ENCODE measurements around the gene CSDE1. TPM values are rescaled to one million over a fixed set of nuclear protein-coding genes. Genes with fewer than 3 reads are reported as not detected.
A peak's percentile ranks its signal among the peaks of the same experiment; 100 is the strongest.
"Not testable (repeated sequence)": the region's sequence is repeated elsewhere in the genome, so short reads cannot be mapped to it uniquely, and the experiment has no call there.

Gene CSDE1
- total RNA-seq = 290 TPM

DNA sequence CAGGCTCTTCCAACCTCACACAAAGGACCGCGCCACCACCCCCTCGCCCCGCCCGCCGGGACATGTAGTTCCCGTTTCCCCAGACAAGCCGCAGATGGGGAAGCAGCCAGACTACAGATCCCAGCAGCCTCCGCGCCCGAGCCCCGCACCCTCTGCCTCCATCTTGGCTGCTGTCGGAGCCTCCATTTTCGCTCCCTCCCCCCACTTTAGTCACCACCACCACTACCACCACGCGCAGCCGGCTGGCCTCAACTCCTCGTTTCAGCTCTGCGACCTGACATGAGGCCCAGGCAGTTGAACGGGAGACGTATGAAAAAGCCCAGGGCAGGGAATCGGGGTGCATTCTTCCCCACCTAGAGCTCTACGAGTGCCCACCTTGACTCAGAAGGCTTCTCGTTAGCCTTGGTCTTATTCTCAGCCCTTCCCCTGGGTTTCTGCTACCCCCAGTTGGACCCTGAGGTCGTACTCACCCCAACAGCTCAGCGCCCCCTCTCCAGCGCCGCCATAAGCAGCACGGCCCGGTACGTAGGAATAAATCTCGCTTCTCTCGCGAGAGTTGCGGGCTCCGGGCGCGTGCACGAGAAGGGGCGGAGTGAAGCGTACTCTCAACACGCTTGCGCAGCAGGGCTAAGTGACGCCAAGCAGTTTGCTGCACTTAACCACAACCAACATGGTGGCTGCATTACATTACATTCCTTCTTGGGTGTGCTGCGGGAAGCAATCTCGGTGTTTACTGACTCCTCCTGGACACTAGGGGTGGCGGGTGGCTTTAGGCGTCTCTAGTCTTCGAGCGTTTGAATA is at the start of gene CSDE1:
Gene CSDE1, minus strand, starts transcription at position 530 of the 801 bp plus-strand sequence. CDS start 18,094 bp downstream, outside the sequence.
- H3K27me3 ChIP-seq = no peaks in the 10 kb centered on the region
- peak within 1 kb of the TSS; percentile 81 to 89 for H3K4me3 ChIP-seq
- peak in 2 of 3 experiments; percentile 20 to 27 for TF ChIP-seq CTCF (IDR thresholded peaks at IDR 0.05)
- H3K27ac ChIP-seq = peak within 1 kb of the TSS; percentile 99
- no peaks in the 10 kb centered on the region for H3K9me3 ChIP-seq
- H3K36me3 ChIP-seq = no peaks in the 10 kb centered on the region
- intact Hi-C loops (cut with DNase I) = loop anchor here (1.0 to 10.0 kb wide), 8 partner anchors 23 to 773 kb away; partner anchors contain the start of genes BCAS2, DENND2C, NRAS and SIKE1
- H3K4me1 ChIP-seq = peaks cover 0 to 29% of the 10 kb centered on the region in 2 donors
- DNase-seq (ENCODE audit: low spot score in 2 of 2) = peak; percentile 90 to 98

DNA sequence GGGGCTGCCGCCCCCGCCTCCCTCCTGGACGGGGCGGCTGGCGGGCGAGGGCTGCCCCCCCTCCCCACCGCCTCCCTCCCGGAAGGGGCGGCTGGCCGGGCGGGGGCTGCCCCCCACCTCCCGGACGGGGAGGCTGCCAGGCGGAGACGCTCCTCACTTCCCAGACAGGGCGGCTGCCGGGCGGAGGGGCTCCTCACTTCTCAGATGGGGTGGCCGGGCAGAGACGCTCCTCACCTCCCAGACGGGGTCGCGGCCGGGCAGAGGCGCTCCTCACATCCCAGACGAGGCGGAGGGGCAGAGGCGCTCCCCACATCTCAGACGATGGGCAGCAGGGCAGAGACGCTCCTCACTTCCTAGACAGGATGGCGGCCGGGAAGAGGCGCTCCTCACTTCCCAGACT is 46.7 kb upstream of the CSDE1 start:
- H3K36me3 ChIP-seq; H3K27me3 ChIP-seq; H3K27ac ChIP-seq; intact Hi-C loops (cut with DNase I); DNase-seq (ENCODE audit: low spot score in 2 of 2); H3K9me3 ChIP-seq; H3K4me1 ChIP-seq; H3K4me3 ChIP-seq: not testable (repeated sequence)

- no peak overlapping the region for H3K4me3 ChIP-seq
- intact Hi-C loops (cut with DNase I) = no loop called here
- H3K9me3 ChIP-seq = no peaks in the 10 kb centered on the region
- no peaks in the 10 kb centered on the region for H3K36me3 ChIP-seq
- TF ChIP-seq CTCF (IDR thresholded peaks at IDR 0.05) = no peak
- H3K27ac ChIP-seq = no peak overlapping the region
- no peaks in the 10 kb centered on the region for H3K27me3 ChIP-seq
- no peak for DNase-seq (ENCODE audit: low spot score in 2 of 2)
- H3K4me1 ChIP-seq = no peaks in the 10 kb centered on the region
Measured at GRCh38 chr1:114803001-114803400, 45.2 kb upstream of the CSDE1 start.

GRCh38 chr1:114794038-114794437 is 36.3 kb upstream of the CSDE1 start:
- H3K36me3 ChIP-seq = no peaks in the 10 kb centered on the region
- TF ChIP-seq CTCF (IDR thresholded peaks at IDR 0.05) = no peak
- no peak for DNase-seq (ENCODE audit: low spot score in 2 of 2)
- no peaks in the 10 kb centered on the region for H3K9me3 ChIP-seq
- H3K4me3 ChIP-seq = no peak overlapping the region
- H3K27ac ChIP-seq = no peak overlapping the region
- H3K4me1 ChIP-seq = no peaks in the 10 kb centered on the region
- intact Hi-C loops (cut with DNase I) = no loop called here
- H3K27me3 ChIP-seq = no peaks in the 10 kb centered on the region

GRCh38 chr1:114790581-114790980 is 32.8 kb upstream of the CSDE1 start:
- not testable (repeated sequence) for H3K4me3 ChIP-seq

GRCh38 chr1:114786440-114786839 is 28.7 kb upstream of the CSDE1 start:
- not testable (repeated sequence) for H3K9me3 ChIP-seq; H3K27ac ChIP-seq; H3K36me3 ChIP-seq; H3K4me3 ChIP-seq; DNase-seq (ENCODE audit: low spot score in 2 of 2); H3K4me1 ChIP-seq; H3K27me3 ChIP-seq
- intact Hi-C loops (cut with DNase I) = loop anchor here (10.0 kb wide), 1 partner anchor 348 kb away; no protein-coding TSS in a partner anchor

More at GRCh38 chr1:114790581-114790980, 32.8 kb upstream of the CSDE1 start:
- H3K4me1 ChIP-seq; H3K36me3 ChIP-seq; H3K27me3 ChIP-seq; DNase-seq (ENCODE audit: low spot score in 2 of 2); H3K27ac ChIP-seq; intact Hi-C loops (cut with DNase I); H3K9me3 ChIP-seq: not testable (repeated sequence)

GRCh38 chr1:114782476-114782875 is 24.7 kb upstream of the CSDE1 start:
- H3K27ac ChIP-seq = no peak overlapping the region
- H3K4me3 ChIP-seq = no peak overlapping the region
- no peak for DNase-seq (ENCODE audit: low spot score in 2 of 2)
- no peaks in the 10 kb centered on the region for H3K27me3 ChIP-seq
- H3K9me3 ChIP-seq = no peaks in the 10 kb centered on the region
- peaks cover 0 to 8% of the 10 kb centered on the region in 2 donors for H3K4me1 ChIP-seq
- no peak for TF ChIP-seq CTCF (IDR thresholded peaks at IDR 0.05)
- intact Hi-C loops (cut with DNase I) = loop anchor here (10.0 kb wide), 1 partner anchor 352 kb away; no protein-coding TSS in a partner anchor
- no peaks in the 10 kb centered on the region for H3K36me3 ChIP-seq
